HepG2 (cell line): ENCODE measurements around the gene FOXA3. TPM values are rescaled to one million over a fixed set of nuclear protein-coding genes. Genes with fewer than 3 reads are reported as not detected.

Source experiments
- CREB1 ChIP-seq, 2 experiments: fragments of 450-650 bp in 1 of 2; IDR thresholded peaks; 2 replicates each; pipeline ENCODE4 v1.6.1; 2016 to 2017; ENCODE audit warnings: control low read depth in 1 of 2, mild to moderate bottlenecking in 1 of 2, missing compliant biosample characterization in 1 of 2, missing genetic modification characterization in 1 of 2
- EP300 ChIP-seq, 3 experiments: sonication (generic) in 1 of 3; formaldehyde crosslinking in 1 of 3; IDR thresholded peaks; 2 replicates each; pipeline versions ENCODE4 v1.5.1 to v1.6.1; 2011 to 2020; ENCODE audit warnings: low read depth in 2 of 3, low read length in 2 of 3, borderline replicate concordance in 1 of 3, improper control_type of control experiment in 1 of 3, mild to moderate bottlenecking in 1 of 3, missing genetic modification reagents in 1 of 3, moderate library complexity in 1 of 3
- EZH2 ChIP-seq: conservative IDR thresholded peaks from 2 replicates; pipeline ENCODE4 v1.6.1; 2012; ENCODE audit warnings: mild to moderate bottlenecking, low read depth, low read length, moderate library complexity
- FOXK2 ChIP-seq: fragments of 450-650 bp; IDR thresholded peaks from 2 replicates; pipeline ENCODE4 v1.6.1; 2016
- GABPA ChIP-seq, 2 experiments: IDR thresholded peaks; 2 replicates each; pipeline ENCODE4 v1.6.1; 2011 to 2016; ENCODE audit warnings: low read depth in 2 of 2, low read length in 1 of 2, missing biosample characterization in 1 of 2, missing genetic modification characterization in 1 of 2
- GFI1 ChIP-seq: sonication (generic); formaldehyde crosslinking; IDR thresholded peaks from 2 replicates; pipeline ENCODE4 v1.5.0; 2020; ENCODE audit warnings: missing genetic modification reagents, mild to moderate bottlenecking, borderline replicate concordance
- ISL2 ChIP-seq: sonication (generic); formaldehyde crosslinking; IDR thresholded peaks from 2 replicates; pipeline ENCODE4 v1.5.0; 2020; ENCODE audit warnings: missing genetic modification reagents
- KLF13 ChIP-seq: sonication (generic); formaldehyde crosslinking; IDR thresholded peaks from 2 replicates; pipeline ENCODE4 v1.4.0; 2020; ENCODE audit warnings: mild to moderate bottlenecking, missing genetic modification reagents
- MBD4 ChIP-seq: IDR thresholded peaks from 2 replicates; pipeline ENCODE4 v1.6.1; 2012; ENCODE audit warnings: low read length, inconsistent platforms, borderline replicate concordance
- MLLT10 ChIP-seq: sonication (generic); formaldehyde crosslinking; IDR thresholded peaks from 2 replicates; pipeline ENCODE4 v1.4.0; 2020; ENCODE audit warnings: missing genetic modification reagents
- NFATC3 ChIP-seq: sonication (generic); formaldehyde crosslinking; IDR thresholded peaks from 2 replicates; pipeline ENCODE4 v1.5.1; 2020; ENCODE audit warnings: mild to moderate bottlenecking, missing genetic modification reagents
- SCMH1 ChIP-seq: sonication (generic); formaldehyde crosslinking; IDR thresholded peaks from 2 replicates; pipeline ENCODE4 v1.9.0; 2021; ENCODE audit warnings: missing genetic modification reagents, mild to moderate bottlenecking, borderline replicate concordance
- SIN3B ChIP-seq: fragments of 150-350 bp; IDR thresholded peaks from 2 replicates; pipeline ENCODE4 v1.6.1; 2014; ENCODE audit warnings: low read length
- SOX5 ChIP-seq: IDR thresholded peaks from 2 replicates; pipeline ENCODE4 v1.6.1; 2016; ENCODE audit warnings: borderline replicate concordance
- SRF ChIP-seq: IDR thresholded peaks from 2 replicates; pipeline ENCODE4 v1.6.1; 2011; ENCODE audit warnings: mild to moderate bottlenecking, low read depth, low read length, moderate library complexity
- ZNF773 ChIP-seq: sonication (generic); formaldehyde crosslinking; IDR thresholded peaks from 2 replicates; pipeline ENCODE4 v1.4.0; 2020; ENCODE audit warnings: missing genetic modification reagents, borderline replicate concordance
- polyA plus RNA-seq, 8 experiments: library from polyadenylated mRNA; depleted of rRNA in 3 of 8; stranded (reverse) in 7 of 8; unstranded in 1 of 8; fragments of >200 nt; fragmentation: Illumina TruSeq in 4 of 8; extraction: Trizol in 4 of 8; gene quantifications; 2 replicates each; pipeline versions ENCODE4 v1.2.1 to v1.2.3, GENCODE V29; 2011 to 2016; ENCODE audit warnings: low read depth in 4 of 8, missing spikeins in 1 of 8, mixed read lengths in 1 of 8; ENCODE audit not compliant: insufficient read depth in 1 of 8
- total RNA-seq, 5 experiments: library from RNA; depleted of rRNA; stranded (reverse); fragments of >200 nt; fragmentation: Illumina TruSeq; extraction: Trizol; gene quantifications; 2 replicates each; pipeline ENCODE4 v1.2.3, GENCODE V29; 2016; ENCODE audit warnings: low read depth in 1 of 5
- TF ChIP-seq, protein P1 (sequence below): sonication (generic); formaldehyde crosslinking; IDR thresholded peaks from 2 replicates; pipeline ENCODE4 v1.8.0; 2022; ENCODE audit warnings: mild to moderate bottlenecking, missing genetic modification reagents
- TF ChIP-seq, protein P2 (sequence below): sonication (generic); formaldehyde crosslinking; IDR thresholded peaks from 2 replicates; pipeline ENCODE4 v1.4.0; 2020; ENCODE audit warnings: missing genetic modification reagents
- TF ChIP-seq, protein P3 (sequence below): sonication (generic); formaldehyde crosslinking; conservative IDR thresholded peaks from 2 replicates; pipeline ENCODE4 v1.5.0; 2020; ENCODE audit warnings: missing genetic modification reagents
- TF ChIP-seq, protein P4 (sequence below): sonication (generic); formaldehyde crosslinking; IDR thresholded peaks from 2 replicates; pipeline ENCODE4; 2020; ENCODE audit warnings: missing genetic modification reagents, mild to moderate bottlenecking, borderline replicate concordance
- TF ChIP-seq, protein P5 (sequence below): sonication (generic); formaldehyde crosslinking; conservative IDR thresholded peaks from 2 replicates; pipeline ENCODE4 v1.4.0; 2020; ENCODE audit warnings: missing genetic modification reagents

The FOXA3 gene
- total and polyA plus RNA-seq, 2 of the 13 experiments (the other 11 are each of a cell fraction or from before 2014, with no cell fraction given): 29.8 to 47.6 TPM

DNA sequence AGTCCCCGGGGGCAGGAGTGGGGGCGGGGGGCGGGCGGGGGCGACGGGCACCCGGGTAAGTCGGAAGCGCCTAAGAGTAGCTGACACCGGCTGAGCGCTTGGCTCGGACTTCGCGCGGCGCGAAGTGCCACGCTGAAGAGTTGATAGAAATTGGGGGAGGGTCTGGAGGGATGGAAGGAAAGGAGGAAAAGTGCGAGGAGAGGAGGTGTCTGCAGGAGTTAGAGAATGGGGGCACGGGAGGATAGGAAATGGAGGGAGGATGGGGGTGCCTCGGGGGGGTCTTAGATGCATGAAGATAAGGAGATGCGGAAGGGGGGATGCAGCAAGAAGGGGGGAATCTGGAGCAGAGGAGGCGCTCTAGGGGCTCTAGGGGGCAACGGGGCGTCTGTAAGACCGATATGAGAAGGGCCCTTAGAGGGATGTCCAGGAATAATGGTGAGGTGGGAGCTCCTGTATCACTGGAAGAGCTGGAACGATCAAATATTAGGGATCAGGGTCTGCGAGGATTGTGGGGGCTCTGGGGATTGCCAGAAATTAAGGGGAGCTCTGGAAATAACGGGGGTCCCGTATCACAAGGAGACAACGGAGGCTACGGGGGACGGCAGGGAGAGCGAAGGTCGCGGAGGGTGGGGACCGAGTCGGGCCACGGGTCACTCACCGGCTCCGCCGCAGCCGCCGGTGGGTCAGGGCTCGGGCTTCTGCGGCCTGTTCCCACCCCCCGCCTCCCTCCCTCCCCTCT lies 38.0 kb downstream of the FOXA3 start, which contains the start of gene MYPOP (continued):
- no peak for TF ChIP-seq NFATC3 (CRISPR knock-in tag)
- no peak for TF ChIP-seq SRF
- no peak for TF ChIP-seq ISL2 (CRISPR knock-in tag)
- TF ChIP-seq, protein P1, sequence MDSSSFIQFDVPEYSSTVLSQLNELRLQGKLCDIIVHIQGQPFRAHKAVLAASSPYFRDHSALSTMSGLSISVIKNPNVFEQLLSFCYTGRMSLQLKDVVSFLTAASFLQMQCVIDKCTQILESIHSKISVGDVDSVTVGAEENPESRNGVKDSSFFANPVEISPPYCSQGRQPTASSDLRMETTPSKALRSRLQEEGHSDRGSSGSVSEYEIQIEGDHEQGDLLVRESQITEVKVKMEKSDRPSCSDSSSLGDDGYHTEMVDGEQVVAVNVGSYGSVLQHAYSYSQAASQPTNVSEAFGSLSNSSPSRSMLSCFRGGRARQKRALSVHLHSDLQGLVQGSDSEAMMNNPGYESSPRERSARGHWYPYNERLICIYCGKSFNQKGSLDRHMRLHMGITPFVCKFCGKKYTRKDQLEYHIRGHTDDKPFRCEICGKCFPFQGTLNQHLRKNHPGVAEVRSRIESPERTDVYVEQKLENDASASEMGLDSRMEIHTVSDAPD (CRISPR knock-in tag): no peak
- TF ChIP-seq, protein P2, sequence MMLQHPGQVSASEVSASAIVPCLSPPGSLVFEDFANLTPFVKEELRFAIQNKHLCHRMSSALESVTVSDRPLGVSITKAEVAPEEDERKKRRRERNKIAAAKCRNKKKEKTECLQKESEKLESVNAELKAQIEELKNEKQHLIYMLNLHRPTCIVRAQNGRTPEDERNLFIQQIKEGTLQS: no peak
- no peak for TF ChIP-seq KLF13 (CRISPR knock-in tag)
- TF ChIP-seq SOX5 (CRISPR knock-in tag): no peak
- TF ChIP-seq, protein P3, sequence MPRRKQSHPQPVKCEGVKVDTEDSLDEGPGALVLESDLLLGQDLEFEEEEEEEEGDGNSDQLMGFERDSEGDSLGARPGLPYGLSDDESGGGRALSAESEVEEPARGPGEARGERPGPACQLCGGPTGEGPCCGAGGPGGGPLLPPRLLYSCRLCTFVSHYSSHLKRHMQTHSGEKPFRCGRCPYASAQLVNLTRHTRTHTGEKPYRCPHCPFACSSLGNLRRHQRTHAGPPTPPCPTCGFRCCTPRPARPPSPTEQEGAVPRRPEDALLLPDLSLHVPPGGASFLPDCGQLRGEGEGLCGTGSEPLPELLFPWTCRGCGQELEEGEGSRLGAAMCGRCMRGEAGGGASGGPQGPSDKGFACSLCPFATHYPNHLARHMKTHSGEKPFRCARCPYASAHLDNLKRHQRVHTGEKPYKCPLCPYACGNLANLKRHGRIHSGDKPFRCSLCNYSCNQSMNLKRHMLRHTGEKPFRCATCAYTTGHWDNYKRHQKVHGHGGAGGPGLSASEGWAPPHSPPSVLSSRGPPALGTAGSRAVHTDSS (CRISPR knock-in tag): no peak
- no peak for TF ChIP-seq FOXK2
- no peak for TF ChIP-seq MLLT10 (CRISPR knock-in tag)
- no peak for TF ChIP-seq GFI1
- TF ChIP-seq, protein P4, sequence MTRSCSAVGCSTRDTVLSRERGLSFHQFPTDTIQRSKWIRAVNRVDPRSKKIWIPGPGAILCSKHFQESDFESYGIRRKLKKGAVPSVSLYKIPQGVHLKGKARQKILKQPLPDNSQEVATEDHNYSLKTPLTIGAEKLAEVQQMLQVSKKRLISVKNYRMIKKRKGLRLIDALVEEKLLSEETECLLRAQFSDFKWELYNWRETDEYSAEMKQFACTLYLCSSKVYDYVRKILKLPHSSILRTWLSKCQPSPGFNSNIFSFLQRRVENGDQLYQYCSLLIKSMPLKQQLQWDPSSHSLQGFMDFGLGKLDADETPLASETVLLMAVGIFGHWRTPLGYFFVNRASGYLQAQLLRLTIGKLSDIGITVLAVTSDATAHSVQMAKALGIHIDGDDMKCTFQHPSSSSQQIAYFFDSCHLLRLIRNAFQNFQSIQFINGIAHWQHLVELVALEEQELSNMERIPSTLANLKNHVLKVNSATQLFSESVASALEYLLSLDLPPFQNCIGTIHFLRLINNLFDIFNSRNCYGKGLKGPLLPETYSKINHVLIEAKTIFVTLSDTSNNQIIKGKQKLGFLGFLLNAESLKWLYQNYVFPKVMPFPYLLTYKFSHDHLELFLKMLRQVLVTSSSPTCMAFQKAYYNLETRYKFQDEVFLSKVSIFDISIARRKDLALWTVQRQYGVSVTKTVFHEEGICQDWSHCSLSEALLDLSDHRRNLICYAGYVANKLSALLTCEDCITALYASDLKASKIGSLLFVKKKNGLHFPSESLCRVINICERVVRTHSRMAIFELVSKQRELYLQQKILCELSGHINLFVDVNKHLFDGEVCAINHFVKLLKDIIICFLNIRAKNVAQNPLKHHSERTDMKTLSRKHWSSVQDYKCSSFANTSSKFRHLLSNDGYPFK (CRISPR knock-in tag): no peak
- TF ChIP-seq, protein P5, sequence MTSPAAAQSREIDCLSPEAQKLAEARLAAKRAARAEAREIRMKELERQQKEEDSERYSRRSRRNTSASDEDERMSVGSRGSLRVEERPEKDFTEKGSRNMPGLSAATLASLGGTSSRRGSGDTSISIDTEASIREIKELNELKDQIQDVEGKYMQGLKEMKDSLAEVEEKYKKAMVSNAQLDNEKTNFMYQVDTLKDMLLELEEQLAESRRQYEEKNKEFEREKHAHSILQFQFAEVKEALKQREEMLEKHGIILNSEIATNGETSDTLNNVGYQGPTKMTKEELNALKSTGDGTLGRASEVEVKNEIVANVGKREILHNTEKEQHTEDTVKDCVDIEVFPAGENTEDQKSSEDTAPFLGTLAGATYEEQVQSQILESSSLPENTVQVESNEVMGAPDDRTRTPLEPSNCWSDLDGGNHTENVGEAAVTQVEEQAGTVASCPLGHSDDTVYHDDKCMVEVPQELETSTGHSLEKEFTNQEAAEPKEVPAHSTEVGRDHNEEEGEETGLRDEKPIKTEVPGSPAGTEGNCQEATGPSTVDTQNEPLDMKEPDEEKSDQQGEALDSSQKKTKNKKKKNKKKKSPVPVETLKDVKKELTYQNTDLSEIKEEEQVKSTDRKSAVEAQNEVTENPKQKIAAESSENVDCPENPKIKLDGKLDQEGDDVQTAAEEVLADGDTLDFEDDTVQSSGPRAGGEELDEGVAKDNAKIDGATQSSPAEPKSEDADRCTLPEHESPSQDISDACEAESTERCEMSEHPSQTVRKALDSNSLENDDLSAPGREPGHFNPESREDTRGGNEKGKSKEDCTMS: no peak
- no peak for TF ChIP-seq EP300 (IDR thresholded peaks at IDR 0.05; ENCODE audit: low read depth in 2 of 2, low read length in 2 of 2)
- no peak for TF ChIP-seq EP300 (CRISPR knock-in tag; IDR thresholded peaks at IDR 0.05; ENCODE audit: borderline replicate concordance)
- no peak for TF ChIP-seq EZH2
- TF ChIP-seq MBD4: no peak
- TF ChIP-seq ZNF773 (CRISPR knock-in tag): no peak
- TF ChIP-seq CREB1 (IDR thresholded peaks at IDR 0.05): no peak
- no peak for TF ChIP-seq CREB1 (CRISPR knock-in tag; IDR thresholded peaks at IDR 0.05)
- TF ChIP-seq SIN3B: no peak
- no peak for TF ChIP-seq SCMH1 (CRISPR knock-in tag)
- no peak for TF ChIP-seq GABPA (IDR thresholded peaks at IDR 0.05; ENCODE audit: low read depth, low read length)
- no peak for TF ChIP-seq GABPA (CRISPR knock-in tag; IDR thresholded peaks at IDR 0.05; ENCODE audit: low read depth)
